Measurements from ENCODE around the gene AQP12A. TPM values are rescaled to one million over a fixed set of nuclear protein-coding genes. Genes with fewer than 3 reads are reported as not detected.
"Not testable (repeated sequence)": the region's sequence is repeated elsewhere in the genome, so short reads cannot be mapped to it uniquely, and the experiment has no call there.

The AQP12A gene
- total RNA-seq, 1 experiment from 2014 or later = not detected

- ATAC-seq (no peak; the same call in 1 of the 2 replicates), DNase-seq (ENCODE audit: low read depth, low spot score) (no peak)
- TF ChIP-seq SIN3A (IDR thresholded peaks at IDR 0.05; ENCODE audit: borderline replicate concordance, insufficient read depth, low read depth, low read length) (no peak), REST (IDR thresholded peaks at IDR 0.05; ENCODE audit: insufficient read depth in 1 of 2, low read depth in 2 of 2, low read length in 1 of 2) (no peak), CTCF (IDR thresholded peaks at IDR 0.05) (no peak), TCF7L2 (IDR thresholded peaks at IDR 0.05; ENCODE audit: low read depth, low read length) (no peak), POLR2AphosphoS5 (IDR thresholded peaks at IDR 0.05; ENCODE audit: low read depth, low read length) (no peak)
- Histone ChIP-seq H3K9me3 (ENCODE audit: control insufficient read depth, insufficient read depth, low read depth, low read length) (no peaks in the 10 kb centered on the region), H3K27me3 (ENCODE audit: control insufficient read depth, insufficient read depth, low read length) (peaks cover 8% of the 10 kb centered on the region), H3K27ac (ENCODE audit: low read length) (no peak overlapping the region), H3K4me1 (ENCODE audit: control insufficient read depth, insufficient read depth, low read length) (no peaks in the 10 kb centered on the region), H3K36me3 (ENCODE audit: control insufficient read depth, insufficient read depth, low read length) (no peaks in the 10 kb centered on the region), H3K4me3 (ENCODE audit: low read depth in 2 of 2, low read length in 2 of 2) (no peak overlapping the region)
- CTCF ChIA-PET = no interaction called here
- in situ Hi-C loops (cut with HindIII; ENCODE audit: low pct_unique_long_range_greater_than_20kb, low sequenced_read_pairs) = no loop called here
- POLR2A ChIA-PET = no interaction called here
- intact Hi-C loops (cut with micrococcal nuclease; ENCODE audit: unreplicated experiment) = no loop called here
- no TSS peak for BruUV-seq (replicated peaks)
Measured at GRCh38 chr2:240672701-240673190, 18.9 kb upstream of the AQP12A start.

- H3K9me3 ChIP-seq (ENCODE audit: control insufficient read depth, insufficient read depth, low read depth, low read length); H3K4me3 ChIP-seq (ENCODE audit: low read depth in 2 of 2, low read length in 2 of 2); H3K27ac ChIP-seq (ENCODE audit: low read length); H3K4me1 ChIP-seq (ENCODE audit: control insufficient read depth, insufficient read depth, low read length); BruUV-seq (replicated peaks); intact Hi-C loops (cut with micrococcal nuclease; ENCODE audit: unreplicated experiment); H3K36me3 ChIP-seq (ENCODE audit: control insufficient read depth, insufficient read depth, low read length); DNase-seq (ENCODE audit: low read depth, low spot score); in situ Hi-C loops (cut with HindIII; ENCODE audit: low pct_unique_long_range_greater_than_20kb, low sequenced_read_pairs); H3K27me3 ChIP-seq (ENCODE audit: control insufficient read depth, insufficient read depth, low read length); POLR2A ChIA-PET: not testable (repeated sequence)
- CTCF ChIA-PET = interaction anchor here (0.6 kb wide), 1 partner anchor 27 kb away, joined by 3 read pairs; no protein-coding TSS in a partner anchor
- peak; percentile 42 for ATAC-seq
Measured at GRCh38 chr2:240674461-240675184, 17.0 kb upstream of the AQP12A start.

- CTCF ChIA-PET; H3K36me3 ChIP-seq (ENCODE audit: control insufficient read depth, insufficient read depth, low read length); POLR2A ChIA-PET; H3K4me3 ChIP-seq (ENCODE audit: low read depth in 2 of 2, low read length in 2 of 2); in situ Hi-C loops (cut with HindIII; ENCODE audit: low pct_unique_long_range_greater_than_20kb, low sequenced_read_pairs); H3K27me3 ChIP-seq (ENCODE audit: control insufficient read depth, insufficient read depth, low read length); intact Hi-C loops (cut with micrococcal nuclease; ENCODE audit: unreplicated experiment); H3K9me3 ChIP-seq (ENCODE audit: control insufficient read depth, insufficient read depth, low read depth, low read length); DNase-seq (ENCODE audit: low read depth, low spot score); BruUV-seq (replicated peaks); H3K27ac ChIP-seq (ENCODE audit: low read length); H3K4me1 ChIP-seq (ENCODE audit: control insufficient read depth, insufficient read depth, low read length): not testable (repeated sequence)
- ATAC-seq = peak; percentile 53; the same call in 1 of the 2 replicates
Measured at GRCh38 chr2:240675345-240675744, 16.3 kb upstream of the AQP12A start.

GRCh38 chr2:240678043-240678442, 13.6 kb upstream of the AQP12A start:
- H3K27me3 ChIP-seq (ENCODE audit: control insufficient read depth, insufficient read depth, low read length); H3K4me1 ChIP-seq (ENCODE audit: control insufficient read depth, insufficient read depth, low read length); H3K36me3 ChIP-seq (ENCODE audit: control insufficient read depth, insufficient read depth, low read length); intact Hi-C loops (cut with micrococcal nuclease; ENCODE audit: unreplicated experiment); POLR2A ChIA-PET; H3K9me3 ChIP-seq (ENCODE audit: control insufficient read depth, insufficient read depth, low read depth, low read length); H3K4me3 ChIP-seq (ENCODE audit: low read depth in 2 of 2, low read length in 2 of 2); in situ Hi-C loops (cut with HindIII; ENCODE audit: low pct_unique_long_range_greater_than_20kb, low sequenced_read_pairs); DNase-seq (ENCODE audit: low read depth, low spot score); BruUV-seq (replicated peaks); ATAC-seq; CTCF ChIA-PET; H3K27ac ChIP-seq (ENCODE audit: low read length): not testable (repeated sequence)

- peak; percentile 16; the same call in 1 of the 2 replicates for ATAC-seq
- H3K9me3 ChIP-seq (ENCODE audit: control insufficient read depth, insufficient read depth, low read depth, low read length); POLR2A ChIA-PET; intact Hi-C loops (cut with micrococcal nuclease; ENCODE audit: unreplicated experiment); DNase-seq (ENCODE audit: low read depth, low spot score); H3K4me1 ChIP-seq (ENCODE audit: control insufficient read depth, insufficient read depth, low read length); H3K27me3 ChIP-seq (ENCODE audit: control insufficient read depth, insufficient read depth, low read length); H3K27ac ChIP-seq (ENCODE audit: low read length); H3K36me3 ChIP-seq (ENCODE audit: control insufficient read depth, insufficient read depth, low read length); BruUV-seq (replicated peaks); in situ Hi-C loops (cut with HindIII; ENCODE audit: low pct_unique_long_range_greater_than_20kb, low sequenced_read_pairs); H3K4me3 ChIP-seq (ENCODE audit: low read depth in 2 of 2, low read length in 2 of 2); CTCF ChIA-PET: not testable (repeated sequence)
Measured at GRCh38 chr2:240678909-240679308, 12.8 kb upstream of the AQP12A start.
